ENCODE data around the gene HOXB6.

DNA sequence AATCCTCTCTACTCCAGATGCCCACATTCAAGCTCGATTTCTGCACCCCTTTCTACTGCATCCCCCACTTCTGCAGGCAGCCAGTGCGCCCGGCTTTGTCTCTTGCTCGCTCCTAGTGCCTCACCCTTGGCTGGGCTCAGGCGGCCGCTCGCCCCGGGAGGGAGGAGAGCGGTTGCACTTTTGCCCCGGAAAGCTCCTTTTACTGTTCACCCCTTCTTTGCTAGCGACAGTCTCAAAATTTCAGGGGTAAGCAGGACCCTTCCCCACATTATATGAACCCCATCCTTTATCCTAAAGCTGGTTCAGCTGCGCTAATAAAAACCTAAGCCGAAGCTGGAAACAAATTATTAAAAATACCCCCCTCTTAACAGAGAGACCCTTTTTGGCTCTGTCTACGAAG is 12.2 kb downstream of the HOXB6 start:
- TF ChIP-seq, protein P1, sequence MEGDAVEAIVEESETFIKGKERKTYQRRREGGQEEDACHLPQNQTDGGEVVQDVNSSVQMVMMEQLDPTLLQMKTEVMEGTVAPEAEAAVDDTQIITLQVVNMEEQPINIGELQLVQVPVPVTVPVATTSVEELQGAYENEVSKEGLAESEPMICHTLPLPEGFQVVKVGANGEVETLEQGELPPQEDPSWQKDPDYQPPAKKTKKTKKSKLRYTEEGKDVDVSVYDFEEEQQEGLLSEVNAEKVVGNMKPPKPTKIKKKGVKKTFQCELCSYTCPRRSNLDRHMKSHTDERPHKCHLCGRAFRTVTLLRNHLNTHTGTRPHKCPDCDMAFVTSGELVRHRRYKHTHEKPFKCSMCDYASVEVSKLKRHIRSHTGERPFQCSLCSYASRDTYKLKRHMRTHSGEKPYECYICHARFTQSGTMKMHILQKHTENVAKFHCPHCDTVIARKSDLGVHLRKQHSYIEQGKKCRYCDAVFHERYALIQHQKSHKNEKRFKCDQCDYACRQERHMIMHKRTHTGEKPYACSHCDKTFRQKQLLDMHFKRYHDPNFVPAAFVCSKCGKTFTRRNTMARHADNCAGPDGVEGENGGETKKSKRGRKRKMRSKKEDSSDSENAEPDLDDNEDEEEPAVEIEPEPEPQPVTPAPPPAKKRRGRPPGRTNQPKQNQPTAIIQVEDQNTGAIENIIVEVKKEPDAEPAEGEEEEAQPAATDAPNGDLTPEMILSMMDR (IDR thresholded peaks at IDR 0.05) = no peak
- TF ChIP-seq HDAC2 (IDR thresholded peaks at IDR 0.05) = no peak

Measured in A549 (cell line).